GM12878 (cell line): Measurements from ENCODE around the gene MTFMT. TPM values are rescaled to one million over a fixed set of nuclear protein-coding genes. Genes with fewer than 3 reads are reported as not detected.

ENCODE experiments used
- ATAC-seq: fragments of 200-7000 bp; cut with Tn5 transposase; 3 replicates; pipeline ENCODE4 v1.9.1; 2020; ENCODE audit warnings: mild to moderate bottlenecking, moderate library complexity
- BruUV-seq: library from RNA; stranded (reverse); fragments of 400-500 nt; replicated peaks from 2 replicates; lab custom pipeline; 2021; lab: Mats Ljungman, UMichigan
- CTCF ChIA-PET: fragments of 300-600 bp; sonication (Branson Sonifier 250); formaldehyde crosslinking; extraction: SDS; loops from one replicate; lab custom pipeline; 2021; ENCODE audit warnings: inconsistent platforms; lab: Yijun Ruan, JAX
- POLR2A ChIA-PET: fragments of 350-600 bp; formaldehyde crosslinking; extraction: SDS; loops from one replicate; lab custom pipeline; 2021; ENCODE audit warnings: inconsistent platforms; lab: Charles Lee
- RAD21 ChIA-PET: fragments of 300-600 bp; sonication (Branson Sonifier 250); formaldehyde crosslinking; loops from one replicate; lab custom pipeline; 2023; ENCODE audit warnings: antibody characterized with exemption; ENCODE audit not compliant: unreplicated experiment; lab: Charles Lee
- SMC1A ChIA-PET: fragments of 300-600 bp; sonication (Branson Sonifier 250); formaldehyde crosslinking; loops from one replicate; lab custom pipeline; 2023; ENCODE audit not compliant: unreplicated experiment, uncharacterized antibody; lab: Charles Lee
- DNase-seq: peaks from one replicate; pipeline ENCODE4 v3.0.0-alpha.2; 2011; ENCODE audit warnings: low read depth, low spot score
- FAIRE-seq: peaks from 3 replicates; lab custom pipeline; 2011; peaks lifted over from hg19 to GRCh38; lab: Jason Lieb, UNC
- H2AFZ ChIP-seq: 2 replicates; pipeline ENCODE4 v1.6.0; 2011; ENCODE audit warnings: low read depth, low read length, control low read depth; ENCODE audit not compliant: control insufficient read depth
- H3K27ac ChIP-seq: 2 replicates; pipeline ENCODE4 v1.5.1; 2011; ENCODE audit warnings: control low read depth; ENCODE audit not compliant: control insufficient read depth, insufficient read depth
- H3K27me3 ChIP-seq, 2 experiments: replicated peaks in 1 of 2; 2 replicates each; pipeline versions ENCODE4 v1.6.0 to v1.6.1; 2011; ENCODE audit warnings: low read length in 1 of 2; ENCODE audit not compliant: control insufficient read depth in 2 of 2, insufficient read depth in 2 of 2
- H3K36me3 ChIP-seq, 2 experiments: 2 replicates each; pipeline ENCODE4 v1.5.1; 2011; ENCODE audit warnings: low read length in 1 of 2; ENCODE audit not compliant: control insufficient read depth in 2 of 2, insufficient read depth in 2 of 2
- H3K4me1 ChIP-seq: 2 replicates; pipeline ENCODE4 v1.6.1; 2011; ENCODE audit warnings: mild to moderate bottlenecking, low read length, moderate library complexity, mixed read lengths; ENCODE audit not compliant: control insufficient read depth, insufficient read depth
- H3K4me2 ChIP-seq: 2 replicates; pipeline ENCODE4 v1.6.0; 2011; ENCODE audit warnings: control low read depth; ENCODE audit not compliant: control insufficient read depth, insufficient read depth
- H3K4me3 ChIP-seq: fragments of 200-600 bp; sonication (generic); 2 replicates; pipeline ENCODE4 v1.5.1; 2016
- H3K79me2 ChIP-seq: 2 replicates; pipeline ENCODE4 v1.6.0; 2011; ENCODE audit warnings: low read length; ENCODE audit not compliant: control insufficient read depth, insufficient read depth
- H3K9ac ChIP-seq: 2 replicates; pipeline ENCODE4 v1.8.0; 2011; ENCODE audit warnings: low read length, control low read depth, mixed read lengths; ENCODE audit not compliant: control insufficient read depth, insufficient read depth
- H3K9me3 ChIP-seq: replicated peaks from 3 replicates; pipeline ENCODE4 v1.5.1; 2011; ENCODE audit warnings: mild to moderate bottlenecking, low read length; ENCODE audit not compliant: control insufficient read depth, insufficient read depth
- H4K20me1 ChIP-seq: 2 replicates; pipeline ENCODE4 v1.6.0; 2011; ENCODE audit not compliant: control insufficient read depth, insufficient read depth
- KAT2A ChIP-seq: conservative IDR thresholded peaks from 2 replicates; pipeline ENCODE4 v1.6.1; 2011; ENCODE audit warnings: low read depth, low read length; ENCODE audit not compliant: control insufficient read depth
- MTA3 ChIP-seq: IDR thresholded peaks from 2 replicates; pipeline ENCODE4 v1.6.1; 2012; ENCODE audit warnings: low read length, inconsistent platforms, borderline replicate concordance
- MXI1 ChIP-seq: fragments of 150-350 bp; IDR thresholded peaks from 2 replicates; pipeline ENCODE4 v1.6.1; 2011; ENCODE audit warnings: low read depth, mild to moderate bottlenecking, inconsistent platforms, low read length, improper control_type of control experiment
- POLR2A ChIP-seq: IDR thresholded peaks from 2 replicates; pipeline ENCODE4 v1.6.1; 2011; ENCODE audit warnings: low read depth, mild to moderate bottlenecking, low read length
- RELA ChIP-seq: fragments of 450-650 bp; IDR thresholded peaks from 2 replicates; pipeline ENCODE4 v1.8.0; 2014; ENCODE audit warnings: borderline replicate concordance; ENCODE audit not compliant: partially characterized antibody
- SPI1 ChIP-seq: IDR thresholded peaks from 2 replicates; pipeline ENCODE4 v1.6.1; 2011; ENCODE audit warnings: low read depth, mild to moderate bottlenecking, low read length, moderate library complexity, borderline replicate concordance; ENCODE audit not compliant: insufficient read depth
- SUZ12 ChIP-seq: fragments of 200-600 bp; sonication (generic); IDR thresholded peaks from one replicate; pipeline ENCODE4 v1.6.1; 2018; ENCODE audit warnings: antibody characterized with exemption, mild to moderate bottlenecking; ENCODE audit not compliant: unreplicated experiment
- TAF1 ChIP-seq: IDR thresholded peaks from 2 replicates; pipeline ENCODE4 v1.6.1; 2011; ENCODE audit warnings: mild to moderate bottlenecking, low read depth, low read length, borderline replicate concordance
- ZBED1 ChIP-seq: IDR thresholded peaks from 2 replicates; pipeline ENCODE4 v1.6.1; 2016; ENCODE audit warnings: borderline replicate concordance
- WGBS: methylation state at CpG from one replicate; pipeline ENCODE4 v1.1.6; 2016; ENCODE audit warnings: low lambda C conversion rate; ENCODE audit not compliant: insufficient replicate concordance, insufficient coverage; ENCODE audit errors: missing lambda C conversion rate; 5-methylcytosine and 5-hydroxymethylcytosine counted together
- in situ Hi-C: fragments of 300-500 bp; cut with MboI; formaldehyde crosslinking; loops from 9 replicates; pipeline ENCODE4 v1.14.3; 2018; ENCODE audit warnings: mixed read lengths
- intact Hi-C: fragments of 100-400 bp; cut with micrococcal nuclease; formaldehyde crosslinking; loops from one replicate; pipeline ENCODE4 v1.14.2; 2022; ENCODE audit not compliant: unreplicated experiment
- polyA plus RNA-seq, 11 experiments: library from polyadenylated mRNA; depleted of rRNA in 4 of 11; unstranded in 6 of 11; stranded (reverse) in 5 of 11; fragments of >200 nt; fragmentation: Nextera tagmentation in 4 of 11; fragmentation: Illumina TruSeq in 1 of 11; extraction: Ambion mirVana in 4 of 11; extraction: Trizol in 1 of 11; gene quantifications; 1 replicate in 1 of 11; 2 replicates in 10 of 11; pipeline versions ENCODE4 v1.2.1 to v1.2.3, GENCODE V29; 2011 to 2016; ENCODE audit warnings: inconsistent platforms in 2 of 11, missing spikeins in 2 of 11, low read depth in 1 of 11
- total RNA-seq, 4 experiments: library from RNA; depleted of rRNA in 3 of 4; stranded (reverse); fragments of >200 nt in 3 of 4; fragmentation: Illumina TruSeq in 1 of 4; extraction: Trizol in 1 of 4; gene quantifications; 2 replicates each; pipeline versions ENCODE4 v1.2.1 to v1.2.3, GENCODE V29; 2013 to 2021
- TF ChIP-seq, protein P1 (sequence below): fragments of 150-350 bp; IDR thresholded peaks from 2 replicates; pipeline ENCODE4 v1.6.1; 2016; ENCODE audit warnings: low read depth, low read length
- TF ChIP-seq, protein P2 (sequence below), 3 experiments: IDR thresholded peaks in 2 of 3; conservative IDR thresholded peaks in 1 of 3; 2 replicates each; pipeline ENCODE4 v1.5.1; 2011; ENCODE audit warnings: low read depth in 3 of 3, low read length in 3 of 3, mild to moderate bottlenecking in 3 of 3, control low read depth in 2 of 3, moderate library complexity in 2 of 3, inconsistent platforms in 1 of 3, mixed read lengths in 1 of 3; ENCODE audit not compliant: control insufficient read depth in 2 of 3, insufficient read depth in 1 of 3; ENCODE audit errors: extremely low read depth in 1 of 3
- TF ChIP-seq, protein P3 (sequence below): IDR thresholded peaks from 2 replicates; pipeline ENCODE4 v1.6.1; 2011; ENCODE audit warnings: mild to moderate bottlenecking, low read depth, low read length, moderate library complexity; ENCODE audit not compliant: insufficient replicate concordance
- TF ChIP-seq, protein P4 (sequence below): fragments of 450-650 bp; IDR thresholded peaks from 2 replicates; pipeline ENCODE4 v1.6.1; 2016; ENCODE audit warnings: mild to moderate bottlenecking, moderate library complexity, borderline replicate concordance

MTFMT gene
- total and polyA plus RNA-seq, 10 of the 15 experiments (the other 5 are each of a cell fraction or from before 2014, with no cell fraction given) = 1.7 to 29.8 (median 17.4) TPM

DNA sequence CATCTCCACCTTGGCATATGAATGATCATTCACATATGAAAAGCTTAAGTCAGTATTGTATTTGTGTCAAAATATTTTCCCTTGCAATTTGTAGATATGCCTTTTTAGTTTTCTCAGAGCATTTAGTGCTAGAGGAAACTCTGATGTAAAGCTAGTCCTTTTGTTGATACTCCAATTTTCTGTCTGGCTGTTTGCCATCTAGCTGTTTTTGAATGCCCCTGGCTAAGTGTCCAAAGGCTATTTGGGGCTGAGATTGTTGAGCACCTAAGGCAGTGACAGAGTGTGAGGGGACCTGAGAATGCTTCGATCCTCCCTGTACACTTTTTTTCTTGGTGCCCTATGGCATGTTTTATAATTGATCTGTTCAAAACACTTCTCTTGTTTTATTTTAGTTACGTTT is 18.8 kb upstream of the MTFMT start:
- H3K4me1 ChIP-seq = peaks cover 8% of the 10 kb centered on the region
- no peak overlapping the region for H3K27ac ChIP-seq
- ChIA-PET CTCF (interaction anchor here (0.6 to 1.1 kb wide), 3 partner anchors 8 to 67 kb away, joined by 3 to 5 read pairs (median 4); partner anchors contain the start of gene UBAP1L), POLR2A (interaction anchor here (0.5 to 0.6 kb wide), 3 partner anchors 59 to 203 kb away, joined by 5 to 8 read pairs (median 5); no protein-coding TSS in a partner anchor), SMC1A (interaction anchor here (0.7 to 1.4 kb wide), 2 partner anchors 14 kb away, joined by 3 to 6 read pairs; no protein-coding TSS in a partner anchor), RAD21 (no interaction called here)
- H3K79me2 ChIP-seq = no peaks in the 10 kb centered on the region
- ATAC-seq = no peak
- no peak overlapping the region for H2AFZ ChIP-seq
- intact Hi-C loops (no loop called here), in situ Hi-C loops (loop anchor here (5.0 kb wide), 1 partner anchor 249 kb away; the partner anchor contains the start of gene RNU5A-1)
- H4K20me1 ChIP-seq = no peaks in the 10 kb centered on the region
- 50% methylated on average over 2 of the region's 2 CpGs for WGBS
- FAIRE-seq = no peak
- H3K27me3 ChIP-seq = no peaks in the 10 kb centered on the region
- H3K4me3 ChIP-seq = no peak overlapping the region
- BruUV-seq = no TSS peak
- DNase-seq = no peak
- no peak overlapping the region for H3K9ac ChIP-seq
- H3K9me3 ChIP-seq = no peaks in the 10 kb centered on the region
- H3K36me3 ChIP-seq = no peaks in the 10 kb centered on the region
- H3K4me2 ChIP-seq = no peak overlapping the region
- TF ChIP-seq SUZ12 (no peak), TAF1 (no peak), MXI1 (no peak), MTA3 (no peak), POLR2A (no peak), SPI1 (no peak), KAT2A (no peak), RELA (no peak), ZBED1 (no peak)
- TF ChIP-seq, protein P1, sequence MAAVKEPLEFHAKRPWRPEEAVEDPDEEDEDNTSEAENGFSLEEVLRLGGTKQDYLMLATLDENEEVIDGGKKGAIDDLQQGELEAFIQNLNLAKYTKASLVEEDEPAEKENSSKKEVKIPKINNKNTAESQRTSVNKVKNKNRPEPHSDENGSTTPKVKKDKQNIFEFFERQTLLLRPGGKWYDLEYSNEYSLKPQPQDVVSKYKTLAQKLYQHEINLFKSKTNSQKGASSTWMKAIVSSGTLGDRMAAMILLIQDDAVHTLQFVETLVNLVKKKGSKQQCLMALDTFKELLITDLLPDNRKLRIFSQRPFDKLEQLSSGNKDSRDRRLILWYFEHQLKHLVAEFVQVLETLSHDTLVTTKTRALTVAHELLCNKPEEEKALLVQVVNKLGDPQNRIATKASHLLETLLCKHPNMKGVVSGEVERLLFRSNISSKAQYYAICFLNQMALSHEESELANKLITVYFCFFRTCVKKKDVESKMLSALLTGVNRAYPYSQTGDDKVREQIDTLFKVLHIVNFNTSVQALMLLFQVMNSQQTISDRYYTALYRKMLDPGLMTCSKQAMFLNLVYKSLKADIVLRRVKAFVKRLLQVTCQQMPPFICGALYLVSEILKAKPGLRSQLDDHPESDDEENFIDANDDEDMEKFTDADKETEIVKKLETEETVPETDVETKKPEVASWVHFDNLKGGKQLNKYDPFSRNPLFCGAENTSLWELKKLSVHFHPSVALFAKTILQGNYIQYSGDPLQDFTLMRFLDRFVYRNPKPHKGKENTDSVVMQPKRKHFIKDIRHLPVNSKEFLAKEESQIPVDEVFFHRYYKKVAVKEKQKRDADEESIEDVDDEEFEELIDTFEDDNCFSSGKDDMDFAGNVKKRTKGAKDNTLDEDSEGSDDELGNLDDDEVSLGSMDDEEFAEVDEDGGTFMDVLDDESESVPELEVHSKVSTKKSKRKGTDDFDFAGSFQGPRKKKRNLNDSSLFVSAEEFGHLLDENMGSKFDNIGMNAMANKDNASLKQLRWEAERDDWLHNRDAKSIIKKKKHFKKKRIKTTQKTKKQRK = no peak
- TF ChIP-seq, protein P2, sequence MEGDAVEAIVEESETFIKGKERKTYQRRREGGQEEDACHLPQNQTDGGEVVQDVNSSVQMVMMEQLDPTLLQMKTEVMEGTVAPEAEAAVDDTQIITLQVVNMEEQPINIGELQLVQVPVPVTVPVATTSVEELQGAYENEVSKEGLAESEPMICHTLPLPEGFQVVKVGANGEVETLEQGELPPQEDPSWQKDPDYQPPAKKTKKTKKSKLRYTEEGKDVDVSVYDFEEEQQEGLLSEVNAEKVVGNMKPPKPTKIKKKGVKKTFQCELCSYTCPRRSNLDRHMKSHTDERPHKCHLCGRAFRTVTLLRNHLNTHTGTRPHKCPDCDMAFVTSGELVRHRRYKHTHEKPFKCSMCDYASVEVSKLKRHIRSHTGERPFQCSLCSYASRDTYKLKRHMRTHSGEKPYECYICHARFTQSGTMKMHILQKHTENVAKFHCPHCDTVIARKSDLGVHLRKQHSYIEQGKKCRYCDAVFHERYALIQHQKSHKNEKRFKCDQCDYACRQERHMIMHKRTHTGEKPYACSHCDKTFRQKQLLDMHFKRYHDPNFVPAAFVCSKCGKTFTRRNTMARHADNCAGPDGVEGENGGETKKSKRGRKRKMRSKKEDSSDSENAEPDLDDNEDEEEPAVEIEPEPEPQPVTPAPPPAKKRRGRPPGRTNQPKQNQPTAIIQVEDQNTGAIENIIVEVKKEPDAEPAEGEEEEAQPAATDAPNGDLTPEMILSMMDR (IDR thresholded peaks at IDR 0.05 in 2 of 3, conservative IDR thresholded peaks at IDR 0.05 in 1 of 3; ENCODE audit: control insufficient read depth in 2 of 3, extremely low read depth in 1 of 3, insufficient read depth in 1 of 3, low read depth in 3 of 3, low read length in 3 of 3) = no peak
- TF ChIP-seq, protein P3, sequence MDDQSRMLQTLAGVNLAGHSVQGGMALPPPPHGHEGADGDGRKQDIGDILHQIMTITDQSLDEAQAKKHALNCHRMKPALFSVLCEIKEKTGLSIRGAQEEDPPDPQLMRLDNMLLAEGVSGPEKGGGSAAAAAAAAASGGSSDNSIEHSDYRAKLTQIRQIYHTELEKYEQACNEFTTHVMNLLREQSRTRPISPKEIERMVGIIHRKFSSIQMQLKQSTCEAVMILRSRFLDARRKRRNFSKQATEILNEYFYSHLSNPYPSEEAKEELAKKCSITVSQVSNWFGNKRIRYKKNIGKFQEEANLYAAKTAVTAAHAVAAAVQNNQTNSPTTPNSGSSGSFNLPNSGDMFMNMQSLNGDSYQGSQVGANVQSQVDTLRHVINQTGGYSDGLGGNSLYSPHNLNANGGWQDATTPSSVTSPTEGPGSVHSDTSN = no peak
- TF ChIP-seq, protein P4, sequence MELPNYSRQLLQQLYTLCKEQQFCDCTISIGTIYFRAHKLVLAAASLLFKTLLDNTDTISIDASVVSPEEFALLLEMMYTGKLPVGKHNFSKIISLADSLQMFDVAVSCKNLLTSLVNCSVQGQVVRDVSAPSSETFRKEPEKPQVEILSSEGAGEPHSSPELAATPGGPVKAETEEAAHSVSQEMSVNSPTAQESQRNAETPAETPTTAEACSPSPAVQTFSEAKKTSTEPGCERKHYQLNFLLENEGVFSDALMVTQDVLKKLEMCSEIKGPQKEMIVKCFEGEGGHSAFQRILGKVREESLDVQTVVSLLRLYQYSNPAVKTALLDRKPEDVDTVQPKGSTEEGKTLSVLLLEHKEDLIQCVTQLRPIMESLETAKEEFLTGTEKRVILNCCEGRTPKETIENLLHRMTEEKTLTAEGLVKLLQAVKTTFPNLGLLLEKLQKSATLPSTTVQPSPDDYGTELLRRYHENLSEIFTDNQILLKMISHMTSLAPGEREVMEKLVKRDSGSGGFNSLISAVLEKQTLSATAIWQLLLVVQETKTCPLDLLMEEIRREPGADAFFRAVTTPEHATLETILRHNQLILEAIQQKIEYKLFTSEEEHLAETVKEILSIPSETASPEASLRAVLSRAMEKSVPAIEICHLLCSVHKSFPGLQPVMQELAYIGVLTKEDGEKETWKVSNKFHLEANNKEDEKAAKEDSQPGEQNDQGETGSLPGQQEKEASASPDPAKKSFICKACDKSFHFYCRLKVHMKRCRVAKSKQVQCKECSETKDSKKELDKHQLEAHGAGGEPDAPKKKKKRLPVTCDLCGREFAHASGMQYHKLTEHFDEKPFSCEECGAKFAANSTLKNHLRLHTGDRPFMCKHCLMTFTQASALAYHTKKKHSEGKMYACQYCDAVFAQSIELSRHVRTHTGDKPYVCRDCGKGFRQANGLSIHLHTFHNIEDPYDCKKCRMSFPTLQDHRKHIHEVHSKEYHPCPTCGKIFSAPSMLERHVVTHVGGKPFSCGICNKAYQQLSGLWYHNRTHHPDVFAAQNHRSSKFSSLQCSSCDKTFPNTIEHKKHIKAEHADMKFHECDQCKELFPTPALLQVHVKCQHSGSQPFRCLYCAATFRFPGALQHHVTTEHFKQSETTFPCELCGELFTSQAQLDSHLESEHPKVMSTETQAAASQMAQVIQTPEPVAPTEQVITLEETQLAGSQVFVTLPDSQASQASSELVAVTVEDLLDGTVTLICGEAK = no peak
